Activated CD8-positive, alpha-beta memory T cell treated with anti-CD3 and anti-CD28 coated beads for 48 hours (primary cell): ENCODE results near the gene GPR158.

Experiments used
- DNase-seq, 3 experiments: peaks; one replicate each; pipeline ENCODE4 v3.0.0-alpha.2; 2020; ENCODE audit warnings: low read depth in 2 of 3, low spot score in 2 of 3

Gene GPR158

DNA sequence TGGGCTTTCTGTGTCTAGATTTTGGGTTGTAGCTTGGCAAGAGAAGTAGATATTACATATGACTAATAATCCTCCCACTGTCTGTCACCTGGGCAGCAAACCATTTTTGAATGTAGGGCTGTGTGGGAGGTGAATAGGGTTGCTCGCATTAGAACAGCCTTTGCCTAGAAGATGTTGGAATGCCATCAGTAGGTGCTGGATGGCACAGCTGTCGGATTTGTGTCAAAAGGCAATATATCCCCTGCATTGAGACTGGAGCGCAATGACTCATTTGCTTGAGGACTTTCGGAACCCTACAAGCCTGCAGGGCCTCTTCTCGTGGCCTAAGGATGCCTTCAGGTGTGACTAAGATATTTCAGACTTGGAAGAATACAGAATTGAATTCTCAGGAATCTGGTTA, 323.8 kb downstream of the GPR158 start:
- DNase-seq: no peak

DNA sequence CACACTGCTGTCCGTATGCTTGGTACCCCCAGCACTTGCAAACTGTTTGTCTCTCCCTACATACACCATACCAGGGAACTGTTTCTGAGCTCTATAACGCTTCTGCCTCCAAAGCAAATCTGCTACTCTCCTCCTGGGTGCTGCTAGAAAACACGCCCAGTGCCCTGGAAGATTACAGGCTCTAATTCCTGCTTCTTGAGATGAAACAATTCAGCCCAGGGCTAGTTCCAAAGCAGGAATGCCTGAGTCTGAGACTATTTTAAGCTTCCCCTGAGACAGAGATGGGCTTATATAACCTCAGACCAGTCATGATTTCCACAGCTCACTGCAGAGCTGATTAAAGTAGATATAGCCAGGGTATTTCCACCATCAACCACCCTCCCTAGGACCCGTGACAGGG, 327.1 kb downstream of the GPR158 start:
- DNase-seq: no peak

DNA sequence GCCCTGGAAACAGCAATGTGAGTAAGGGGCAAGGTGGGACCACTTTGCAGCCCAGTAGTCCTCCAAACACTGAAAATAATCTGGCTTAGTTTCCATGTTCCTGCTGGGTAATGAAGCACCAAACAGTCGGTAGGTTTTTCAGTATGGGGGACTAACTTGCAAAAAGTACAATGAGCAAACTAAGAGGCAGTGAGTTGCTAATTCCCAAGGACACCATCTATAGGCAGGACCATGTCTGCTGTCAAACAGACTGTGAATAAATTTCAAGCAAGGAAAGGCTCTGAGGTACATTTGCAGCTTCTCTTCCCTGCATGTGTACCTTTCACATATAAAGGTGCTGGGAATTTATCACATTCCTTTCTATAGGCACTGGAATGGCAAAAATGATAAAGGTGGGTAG, 327.7 kb downstream of the GPR158 start:
- DNase-seq: no peak

DNA sequence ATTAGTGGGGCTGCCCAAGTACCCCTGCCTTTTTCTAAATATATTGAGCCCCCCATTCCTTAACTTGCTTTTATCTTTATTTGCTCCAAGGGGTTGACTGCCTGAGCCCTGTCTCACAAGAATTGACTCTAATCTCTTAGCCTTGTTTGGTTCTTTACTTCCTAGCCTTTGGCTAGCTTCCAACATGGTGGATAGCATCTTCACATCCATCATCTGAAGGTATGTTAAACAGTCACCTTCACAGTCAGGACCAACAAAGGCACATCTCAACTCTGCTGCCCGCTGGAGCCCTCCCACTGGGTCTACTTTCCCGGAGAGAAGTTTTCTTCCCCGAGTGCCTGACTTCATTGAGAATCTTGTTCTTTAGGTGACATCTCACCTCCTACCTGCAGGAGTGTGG, 329.5 kb downstream of the GPR158 start:
- DNase-seq: no peak

DNA sequence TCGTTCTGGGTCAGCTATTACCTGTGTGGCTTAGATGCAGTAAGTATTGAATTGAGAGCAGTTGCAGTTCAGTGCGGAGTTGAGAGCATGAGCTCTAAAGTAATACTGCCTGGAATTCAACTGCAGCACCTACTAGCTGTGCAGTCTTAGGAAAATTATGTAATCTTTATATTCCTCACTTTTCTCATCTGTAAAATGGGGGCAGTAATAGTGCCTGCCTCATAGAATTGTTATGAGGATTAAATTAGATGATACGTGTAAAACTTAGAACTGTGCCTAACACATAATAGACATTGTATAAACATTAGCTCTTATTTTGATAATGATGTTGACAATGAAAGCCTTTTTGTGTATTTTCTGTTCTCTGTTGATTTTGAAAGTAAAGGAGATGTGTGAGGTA, 330.0 kb downstream of the GPR158 start:
- DNase-seq: no peak

DNA sequence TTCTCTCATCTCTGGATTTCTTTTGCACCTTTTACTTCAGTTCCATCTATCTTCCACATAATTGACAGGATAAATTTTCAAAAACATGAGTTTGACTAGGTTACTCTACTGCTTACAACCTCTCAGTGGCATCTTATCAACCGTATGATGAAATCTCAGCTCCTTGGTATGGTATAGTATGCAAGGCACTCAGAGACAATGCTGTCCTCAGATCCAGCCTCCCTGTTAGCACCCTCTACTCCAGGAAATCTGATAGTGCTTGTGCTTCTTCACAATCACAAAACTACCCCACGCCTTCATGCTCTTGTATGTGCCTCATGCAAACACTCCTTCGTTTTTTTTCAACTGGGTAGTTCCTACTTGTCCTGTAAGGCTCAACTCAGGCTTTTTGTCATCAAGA, 330.7 kb downstream of the GPR158 start:
- no peak for DNase-seq

DNA sequence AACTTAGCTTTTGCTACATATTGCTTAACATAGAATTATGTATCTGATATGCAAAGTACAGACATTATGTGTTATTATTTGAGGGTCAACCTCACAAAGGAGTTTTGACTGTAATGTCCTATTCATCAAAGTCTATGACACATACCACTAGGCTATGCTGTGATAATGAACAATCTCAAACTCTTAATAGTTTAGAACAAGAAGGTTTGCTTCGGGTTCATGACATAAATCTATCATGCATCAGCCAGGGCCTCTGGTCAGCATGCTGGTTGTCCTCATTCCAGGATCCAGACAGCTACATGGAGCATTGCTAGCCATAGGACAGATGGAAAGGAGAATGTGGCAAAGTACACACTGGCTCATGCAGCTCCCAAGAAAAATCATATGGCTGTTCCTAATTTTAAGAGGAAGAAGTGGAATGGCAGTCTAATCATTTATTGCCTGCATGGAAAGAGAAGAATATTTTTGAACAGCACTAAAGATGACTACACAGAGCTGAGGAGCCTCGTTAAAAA, 332.1 kb downstream of the GPR158 start:
- no peak for DNase-seq

DNA sequence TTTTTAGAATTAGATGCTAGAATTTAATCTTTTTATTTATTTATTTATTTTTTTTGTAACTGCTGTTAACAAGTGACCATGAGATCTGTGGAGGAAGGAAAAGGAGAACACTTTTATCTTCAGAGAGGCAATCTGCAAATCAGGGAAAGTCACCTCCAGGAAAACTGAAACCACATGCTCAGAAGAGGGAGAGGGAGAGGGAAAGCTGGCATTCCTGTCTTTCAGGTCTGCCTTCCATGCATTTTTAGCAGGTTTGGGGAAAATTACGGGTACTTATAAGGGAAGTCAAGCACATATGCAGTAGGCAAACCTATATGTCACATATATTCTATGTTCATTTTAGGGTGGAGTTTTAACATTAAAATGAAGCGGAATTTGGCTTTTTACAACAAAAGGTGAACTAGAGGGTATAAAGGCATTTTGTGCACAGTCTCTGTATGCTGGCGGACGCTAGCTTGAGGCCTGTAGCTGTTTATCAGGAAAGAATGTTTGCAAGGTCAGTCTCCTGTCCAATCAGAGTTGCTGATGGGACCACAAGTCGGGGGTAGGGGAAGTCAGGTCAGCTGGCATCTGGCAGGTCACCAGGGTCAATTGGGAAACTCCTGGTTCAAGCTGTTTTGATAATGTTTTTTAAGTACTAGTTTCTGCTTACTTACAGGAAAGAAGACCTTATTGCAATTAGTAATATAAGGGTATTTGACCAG, 333.5 kb downstream of the GPR158 start:
- DNase-seq: no peak

DNA sequence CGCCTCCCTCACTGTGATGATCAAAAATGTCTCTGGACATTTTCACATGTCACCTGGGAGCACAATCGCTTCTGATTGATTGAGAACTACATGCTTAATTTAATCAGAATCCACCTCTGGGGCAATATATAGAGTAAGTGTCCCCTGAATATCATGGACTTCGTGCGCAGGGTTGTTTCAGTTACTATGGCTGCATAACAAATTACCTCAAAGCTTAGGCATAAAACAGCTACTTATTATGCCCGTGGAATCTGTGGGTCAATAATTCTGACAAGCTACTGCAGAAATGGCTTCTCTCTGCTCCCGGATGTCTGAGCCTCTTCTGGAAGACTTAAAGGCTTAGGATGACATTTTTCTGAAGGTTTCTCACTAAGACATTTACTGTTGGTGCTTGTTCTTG, 334.4 kb downstream of the GPR158 start:
- DNase-seq: no peak

DNA sequence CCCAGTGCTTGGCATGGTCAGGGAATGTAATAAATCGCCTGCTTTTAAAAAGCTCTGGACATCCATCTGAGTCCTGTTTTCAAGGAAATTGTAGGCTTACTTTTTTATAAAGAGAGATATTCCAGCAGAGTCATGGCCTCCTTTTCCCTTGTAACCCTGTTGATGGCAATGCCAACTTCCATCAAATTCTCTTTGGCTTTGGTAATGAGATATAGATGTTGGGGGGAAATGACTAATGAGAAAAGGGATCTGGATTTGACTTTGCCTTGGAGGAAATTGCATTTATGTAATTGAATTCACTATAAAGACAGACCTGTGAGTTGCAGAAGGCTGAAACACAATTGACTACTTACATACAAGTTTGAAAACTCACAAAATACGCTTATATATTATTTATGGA, 347.5 kb downstream of the GPR158 start:
- DNase-seq: no peak

DNA sequence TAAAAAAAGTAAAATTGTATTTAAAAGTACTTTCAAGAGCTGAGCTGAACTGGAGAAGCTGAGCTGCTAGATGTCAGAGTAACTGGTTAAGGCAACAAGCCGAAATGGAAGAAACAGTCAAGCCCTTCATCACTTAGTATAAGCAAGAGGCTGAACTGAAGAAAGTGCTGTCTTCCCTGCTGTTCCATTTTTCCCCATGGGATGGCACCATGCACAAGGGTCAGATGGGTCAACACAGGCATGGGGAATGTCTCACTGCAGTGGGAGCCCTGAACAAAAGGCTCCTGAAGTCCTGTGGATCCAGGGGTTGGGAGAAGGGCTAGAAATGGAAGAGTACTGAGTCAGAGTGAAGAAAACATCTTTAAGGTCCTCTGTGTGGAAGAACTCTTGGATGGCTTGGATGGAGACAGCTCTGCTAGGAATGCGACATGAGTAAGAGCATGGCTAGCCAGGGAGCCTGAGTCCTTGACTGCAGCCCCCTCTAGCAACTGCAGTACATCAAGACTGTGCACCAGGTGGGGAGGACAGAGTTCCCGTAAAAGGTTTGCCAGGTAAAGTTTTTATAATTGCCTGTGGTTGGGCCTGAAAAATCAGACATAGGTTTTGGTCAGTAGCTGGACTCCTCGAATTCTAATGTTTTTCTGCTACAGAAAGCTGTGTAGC, 348.3 kb downstream of the GPR158 start:
- no peak for DNase-seq

DNA sequence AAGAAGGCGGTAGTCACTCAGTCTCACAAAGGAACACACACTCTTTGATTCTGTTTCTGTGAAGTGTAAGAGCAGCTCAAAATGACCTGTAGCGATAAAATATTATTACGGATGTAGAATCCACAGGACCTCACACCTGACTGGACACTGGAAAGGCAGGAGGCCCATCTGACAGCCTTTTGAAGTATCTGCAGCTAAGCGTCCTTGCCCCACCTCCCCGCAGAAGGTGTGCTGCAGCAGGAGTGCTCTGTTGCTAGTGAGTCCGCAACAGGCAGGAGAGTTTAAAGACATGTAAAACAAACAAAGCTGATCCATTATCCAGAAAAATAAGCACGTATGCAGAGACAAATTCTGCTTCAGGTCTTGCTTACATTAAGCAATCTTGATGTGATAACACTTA, 355.5 kb downstream of the GPR158 start:
- DNase-seq: no peak

DNA sequence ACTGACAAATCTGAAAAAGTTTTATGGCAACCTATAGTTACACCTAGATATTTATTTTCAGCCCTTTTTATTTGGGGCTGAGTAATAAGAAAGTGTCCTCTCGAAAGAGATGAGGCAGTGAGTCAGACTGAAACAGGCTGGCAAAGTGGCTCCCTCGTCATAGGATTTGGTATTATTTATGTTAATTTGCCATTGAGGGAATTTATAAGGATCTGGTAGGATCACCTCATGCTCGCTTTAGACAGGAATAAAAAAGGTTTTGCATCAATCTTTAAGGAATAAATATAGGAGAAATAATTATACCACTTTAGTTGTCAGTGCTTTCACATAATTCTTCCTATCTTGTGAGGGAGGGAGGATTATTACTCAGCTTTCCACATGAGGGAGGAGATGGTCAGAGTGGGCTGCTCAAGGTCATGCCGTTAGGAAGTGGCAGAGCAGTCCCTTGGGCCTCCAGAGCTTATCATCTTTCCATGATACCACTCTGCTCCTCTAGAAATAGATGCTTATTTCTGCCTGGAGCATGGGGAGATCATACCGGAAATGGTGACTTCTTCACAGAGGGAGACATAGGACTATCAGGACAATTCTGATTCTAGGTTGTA, 356.8 kb downstream of the GPR158 start:
- DNase-seq: no peak

DNA sequence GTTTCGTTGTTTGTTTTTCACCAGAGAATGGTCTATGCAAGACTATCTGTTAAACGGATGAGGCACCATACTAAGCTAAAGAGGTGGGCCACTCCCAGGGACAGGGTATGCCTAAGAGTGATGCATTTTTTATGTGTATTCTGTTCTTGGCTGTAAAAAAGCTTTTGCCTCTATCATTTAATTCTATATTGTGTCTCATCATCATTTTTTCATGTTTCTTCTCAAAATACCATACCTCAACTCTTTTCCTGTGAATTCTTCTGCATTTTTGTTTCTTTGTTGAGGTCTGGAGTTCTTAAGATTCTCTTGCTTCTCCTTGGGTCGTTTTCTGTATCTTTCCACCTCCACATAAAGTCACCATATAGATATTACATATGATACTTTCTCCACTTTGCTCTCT, 357.4 kb downstream of the GPR158 start:
- DNase-seq: no peak

DNA sequence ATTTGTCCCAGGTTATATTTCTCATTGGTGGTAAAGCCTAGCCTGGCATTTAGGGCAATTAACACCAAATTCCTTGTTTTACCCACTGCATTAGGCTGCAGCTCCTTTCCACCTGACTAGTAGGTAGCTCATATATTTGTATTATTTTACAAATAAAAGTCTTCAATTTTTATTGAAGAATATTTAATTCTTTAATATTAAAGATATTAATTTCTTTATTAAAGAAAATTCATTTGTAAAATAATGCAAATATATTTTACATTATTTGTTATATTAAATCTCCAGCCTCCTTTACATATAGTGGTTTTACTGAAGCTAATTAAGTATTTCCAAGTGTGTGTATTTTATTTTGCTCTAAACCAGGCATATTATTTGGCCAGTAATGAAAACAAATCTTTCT, 361.2 kb downstream of the GPR158 start:
- no peak for DNase-seq

DNA sequence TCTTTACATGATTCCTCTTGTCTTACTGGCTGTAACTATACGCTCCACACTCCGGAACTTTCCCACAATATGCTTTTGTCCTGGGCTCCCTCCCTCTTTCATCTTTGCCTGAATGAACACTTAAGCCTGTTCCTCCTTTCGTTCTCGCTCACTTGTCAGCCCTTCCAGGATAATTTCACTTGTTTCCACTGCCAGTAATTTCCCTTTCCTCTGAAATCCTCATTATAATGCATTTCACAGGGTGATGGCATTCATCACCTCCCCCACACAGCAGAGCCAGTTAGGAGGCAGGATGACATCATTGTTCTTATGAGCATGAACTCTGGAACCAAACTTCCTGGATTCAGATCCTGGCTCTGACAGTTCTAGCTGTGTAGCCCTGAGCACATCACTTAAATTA, 372.6 kb downstream of the GPR158 start:
- no peak for DNase-seq

DNA sequence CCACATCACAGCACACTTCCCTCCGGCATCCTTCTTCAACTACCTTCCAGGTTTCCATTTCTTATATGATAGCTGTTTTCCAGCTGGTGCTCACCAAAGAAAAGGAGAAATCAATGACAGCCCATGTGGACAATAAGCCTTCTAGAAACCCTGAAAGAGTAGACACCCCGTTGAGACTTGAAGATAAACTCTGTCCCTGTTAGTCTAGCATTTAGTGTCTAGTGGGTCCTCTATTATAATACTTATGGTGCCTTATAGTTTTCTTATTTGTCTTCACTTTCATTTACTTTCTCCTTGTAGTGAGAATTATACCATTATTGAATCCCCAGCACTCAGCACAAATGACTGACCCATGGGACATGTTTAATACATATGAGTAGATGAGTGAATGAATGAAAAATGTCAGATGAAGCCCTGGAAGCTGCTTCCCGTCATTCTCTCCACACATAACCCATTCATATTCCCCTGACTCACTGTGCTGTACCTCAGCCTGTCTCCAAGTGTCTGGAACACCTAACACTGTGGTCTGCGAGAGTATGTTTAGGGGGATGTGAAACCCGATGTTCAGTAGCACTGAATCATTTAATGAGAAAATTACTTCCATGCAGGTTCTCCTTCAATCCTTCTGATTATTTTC, 377.6 kb downstream of the GPR158 start:
- no peak for DNase-seq

DNA sequence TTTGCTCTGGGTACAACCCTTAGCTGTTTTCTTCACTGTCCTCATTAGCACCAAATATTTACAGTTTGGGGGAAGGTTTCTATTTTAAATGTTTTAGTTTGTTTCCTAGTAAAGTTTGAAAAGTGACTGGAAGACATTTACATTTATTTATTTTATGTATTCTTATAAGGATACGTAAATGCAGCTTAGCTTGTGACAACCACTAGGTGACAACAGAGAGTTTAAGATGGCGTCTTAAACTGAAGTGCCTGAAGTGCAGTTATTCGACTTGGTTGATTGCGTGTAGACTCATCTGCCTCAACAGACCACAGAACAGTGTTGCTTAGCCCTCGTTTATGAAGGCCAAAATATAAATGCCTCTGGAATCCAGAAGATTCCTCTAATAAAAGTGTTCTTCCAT, 381.1 kb downstream of the GPR158 start:
- DNase-seq: no peak

DNA sequence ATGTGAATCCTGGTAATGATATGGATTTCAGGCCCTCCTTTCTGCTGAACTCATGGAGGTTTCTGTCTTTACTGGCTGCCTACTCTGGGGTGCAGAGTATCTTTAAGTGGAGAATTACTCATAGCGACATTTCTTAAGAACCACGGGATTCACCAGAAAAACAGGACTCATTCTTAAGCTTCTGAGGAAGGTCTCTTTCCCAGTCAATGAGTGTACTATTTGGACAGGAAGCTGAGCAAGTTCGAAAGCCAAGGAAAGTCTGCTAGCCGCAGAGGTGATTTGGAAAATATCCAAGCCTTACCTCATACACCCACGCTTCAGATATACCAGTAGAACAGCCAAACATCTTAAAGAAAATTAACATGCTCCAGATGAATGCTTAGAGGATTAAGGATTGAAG, 381.7 kb downstream of the GPR158 start:
- DNase-seq: no peak

DNA sequence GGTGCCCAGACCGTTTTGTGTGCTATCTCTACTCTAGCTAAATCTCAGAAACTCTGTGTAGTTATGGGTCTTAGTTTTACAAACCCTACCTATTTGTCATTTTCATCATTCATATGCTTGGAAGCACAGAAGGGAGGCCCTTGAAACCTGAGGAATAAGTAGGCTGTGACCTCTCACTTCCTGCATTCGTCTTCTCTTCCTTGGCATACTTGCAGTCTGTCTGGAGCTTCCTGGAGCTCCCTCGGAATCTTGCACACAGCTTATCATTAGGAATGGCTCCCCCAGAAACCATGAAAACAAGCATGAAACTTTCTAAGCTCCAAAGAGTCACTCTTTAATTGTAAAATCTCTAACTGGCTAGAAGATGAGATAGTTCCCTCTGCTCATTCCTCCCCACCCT, 382.3 kb downstream of the GPR158 start:
- no peak for DNase-seq

DNA sequence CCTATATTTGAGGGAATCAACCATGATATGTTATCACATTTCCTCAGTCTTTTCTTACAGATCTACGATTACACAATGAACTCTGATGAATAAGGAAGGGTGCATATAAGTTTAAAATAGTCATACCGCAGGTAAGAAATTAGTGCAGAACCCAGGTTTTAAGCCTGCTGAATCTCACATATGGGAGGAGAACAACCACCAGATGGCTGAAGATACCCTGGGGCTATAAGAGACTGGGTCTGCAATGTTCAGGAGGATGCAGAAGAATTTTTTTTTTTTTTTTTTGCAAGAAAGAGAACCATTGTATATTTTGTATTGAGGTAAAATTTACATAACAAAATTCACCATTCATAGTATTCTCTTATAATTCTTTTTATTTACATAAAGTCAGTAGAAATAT, 387.0 kb downstream of the GPR158 start:
- DNase-seq: no peak

DNA sequence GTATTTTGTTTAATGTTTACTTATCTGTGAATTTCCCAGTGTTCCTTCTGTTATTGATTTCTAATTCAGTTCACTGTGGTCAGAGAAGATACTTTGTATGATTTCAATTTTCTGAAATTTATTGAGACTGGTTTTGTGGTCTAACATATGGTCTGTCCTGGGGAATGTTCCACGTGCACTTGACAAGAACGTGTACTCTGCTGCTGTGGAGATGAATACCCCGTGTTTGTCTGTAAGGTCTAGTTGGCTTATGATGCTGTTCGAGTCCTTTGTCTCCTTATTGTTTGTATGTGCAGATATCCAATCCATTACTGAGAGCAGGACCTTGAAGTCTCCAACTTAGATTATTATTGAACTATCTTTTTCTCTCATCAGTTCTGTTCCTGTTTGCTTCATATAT, 387.7 kb downstream of the GPR158 start:
- no peak for DNase-seq
